Karpas-422 (cell line): ENCODE results near the gene TMPRSS2. TPM values are rescaled to one million over a fixed set of nuclear protein-coding genes. Genes with fewer than 3 reads are reported as not detected.

ENCODE experiments used
- DNase-seq: peaks from one replicate; pipeline ENCODE4 v3.0.0-alpha.2; 2015
- H2AFZ ChIP-seq: fragments of 200-600 bp; sonication (generic); 2 replicates; pipeline ENCODE4 v1.6.1; 2014; ENCODE audit warnings: antibody characterized with exemption, low read length, mixed read lengths
- H3K27ac ChIP-seq: fragments of 200-600 bp; sonication (generic); 2 replicates; pipeline ENCODE4 v1.5.1; 2014; ENCODE audit warnings: mild to moderate bottlenecking, low read length, moderate library complexity
- H3K27me3 ChIP-seq: fragments of 200-600 bp; sonication (generic); 2 replicates; pipeline ENCODE4 v1.6.1; 2014; ENCODE audit warnings: low read length, mixed read lengths
- H3K36me3 ChIP-seq: fragments of 200-600 bp; sonication (generic); 2 replicates; pipeline ENCODE4 v1.6.1; 2014; ENCODE audit warnings: low read length, mixed read lengths; ENCODE audit not compliant: insufficient read depth
- H3K4me1 ChIP-seq: fragments of 200-600 bp; sonication (generic); 2 replicates; pipeline ENCODE4 v1.6.1; 2014; ENCODE audit warnings: mild to moderate bottlenecking, low read length, mixed read lengths
- H3K4me2 ChIP-seq: fragments of 200-600 bp; sonication (generic); 2 replicates; pipeline ENCODE4 v1.6.1; 2014; ENCODE audit warnings: low read length, low read depth, mild to moderate bottlenecking; ENCODE audit not compliant: poor library complexity, severe bottlenecking
- H3K4me3 ChIP-seq: fragments of 200-600 bp; sonication (generic); 2 replicates; pipeline ENCODE4 v1.5.1; 2014; ENCODE audit warnings: mild to moderate bottlenecking, antibody characterized with exemption, low read length, mixed read lengths
- H3K79me2 ChIP-seq: fragments of 200-600 bp; sonication (generic); 2 replicates; pipeline ENCODE4 v1.6.1; 2014; ENCODE audit warnings: mild to moderate bottlenecking, low read length, mixed read lengths
- H3K9ac ChIP-seq: fragments of 200-600 bp; sonication (generic); 2 replicates; pipeline ENCODE4 v1.6.0; 2014; ENCODE audit warnings: low read length
- H3K9me2 ChIP-seq: fragments of 200-600 bp; sonication (generic), shearing (Covaris generic); replicated peaks from 2 replicates; pipeline ENCODE4 v1.6.0; 2014; ENCODE audit warnings: mild to moderate bottlenecking, low read length, moderate library complexity; ENCODE audit not compliant: insufficient read depth
- H3K9me3 ChIP-seq: fragments of 300-700, 200-600 bp; sonication (generic); 2 replicates; pipeline ENCODE4 v1.6.1; 2014; ENCODE audit warnings: low read length, mixed read lengths
- H4K20me1 ChIP-seq: fragments of 200-600 bp; sonication (generic); 2 replicates; pipeline ENCODE4 v1.6.1; 2014; ENCODE audit warnings: mild to moderate bottlenecking, antibody characterized with exemption, low read length, low read depth; ENCODE audit not compliant: insufficient read depth
- total RNA-seq: library from RNA; depleted of rRNA; stranded (reverse); fragments of >200 nt; shearing (Covaris generic); gene quantifications from 2 replicates; pipeline ENCODE4 v1.2.3, GENCODE V29; 2014; ENCODE audit warnings: low replicate concordance

The TMPRSS2 gene
- total RNA-seq, 1 experiment from 2014 or later = not detected

DNA sequence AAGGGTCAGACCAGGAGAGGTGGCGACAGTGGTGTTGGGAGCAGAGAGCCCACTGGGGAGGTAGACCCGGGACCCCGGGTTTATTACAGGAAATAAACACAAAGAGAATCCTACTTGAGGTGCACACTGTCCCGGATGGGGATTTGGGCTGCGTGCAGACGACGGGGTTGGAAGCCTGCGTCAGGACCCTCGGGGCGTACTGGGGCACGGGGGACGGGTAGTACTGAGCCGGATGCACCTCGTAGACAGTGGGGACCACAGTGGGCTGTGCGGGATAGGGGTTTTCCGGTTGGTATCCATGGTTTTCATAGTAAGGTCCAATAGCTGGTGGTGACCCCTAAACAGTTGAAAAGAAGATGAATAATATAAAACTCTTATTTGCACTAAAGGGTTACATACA is 13.7 kb downstream of the TMPRSS2 start:
- no peaks in the 10 kb centered on the region for H3K27me3 ChIP-seq

DNA sequence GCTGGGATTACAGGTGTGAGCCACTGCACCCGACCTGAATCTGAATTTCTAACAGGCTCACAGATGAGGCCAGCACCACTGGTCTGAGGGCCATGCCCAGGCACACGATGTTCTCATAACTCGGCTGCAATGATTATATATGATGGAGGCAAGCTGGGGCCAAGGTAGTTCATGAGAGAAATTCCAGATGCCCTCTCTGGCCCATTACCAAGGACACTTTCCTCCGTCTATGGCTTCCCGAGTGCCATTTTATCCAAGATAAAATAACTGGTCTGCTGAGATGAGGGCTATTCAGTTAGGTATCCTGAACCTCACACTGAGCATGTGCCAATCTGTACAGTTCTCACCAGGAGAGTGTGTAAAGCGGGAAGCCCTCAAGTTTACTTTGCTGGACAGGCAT is 16.5 kb downstream of the TMPRSS2 start:
- no peak overlapping the region for H3K4me3 ChIP-seq
- no peaks in the 10 kb centered on the region for H3K36me3 ChIP-seq
- no peaks in the 10 kb centered on the region for H3K4me1 ChIP-seq
- no peak overlapping the region for H3K27ac ChIP-seq
- no peaks in the 10 kb centered on the region for H4K20me1 ChIP-seq
- H3K9ac ChIP-seq = no peak overlapping the region
- no peaks in the 10 kb centered on the region for H3K9me3 ChIP-seq
- H2AFZ ChIP-seq = no peak overlapping the region
- no peaks in the 10 kb centered on the region for H3K79me2 ChIP-seq
- no peaks in the 10 kb centered on the region for H3K27me3 ChIP-seq
- DNase-seq = no peak
- H3K4me2 ChIP-seq = no peak overlapping the region
- no peaks in the 10 kb centered on the region for H3K9me2 ChIP-seq

More for the DNA sequence above, 13.7 kb downstream of the TMPRSS2 start:
- no peak overlapping the region for H3K4me3 ChIP-seq
- H3K4me1 ChIP-seq = no peaks in the 10 kb centered on the region
- no peak overlapping the region for H3K27ac ChIP-seq
- H3K9me3 ChIP-seq = no peaks in the 10 kb centered on the region
- H3K9me2 ChIP-seq = no peaks in the 10 kb centered on the region
- no peaks in the 10 kb centered on the region for H3K79me2 ChIP-seq
- no peaks in the 10 kb centered on the region for H4K20me1 ChIP-seq
- DNase-seq = no peak
- H3K4me2 ChIP-seq = no peak overlapping the region
- H3K9ac ChIP-seq = no peak overlapping the region
- H3K36me3 ChIP-seq = no peaks in the 10 kb centered on the region
- H2AFZ ChIP-seq = no peak overlapping the region

DNA sequence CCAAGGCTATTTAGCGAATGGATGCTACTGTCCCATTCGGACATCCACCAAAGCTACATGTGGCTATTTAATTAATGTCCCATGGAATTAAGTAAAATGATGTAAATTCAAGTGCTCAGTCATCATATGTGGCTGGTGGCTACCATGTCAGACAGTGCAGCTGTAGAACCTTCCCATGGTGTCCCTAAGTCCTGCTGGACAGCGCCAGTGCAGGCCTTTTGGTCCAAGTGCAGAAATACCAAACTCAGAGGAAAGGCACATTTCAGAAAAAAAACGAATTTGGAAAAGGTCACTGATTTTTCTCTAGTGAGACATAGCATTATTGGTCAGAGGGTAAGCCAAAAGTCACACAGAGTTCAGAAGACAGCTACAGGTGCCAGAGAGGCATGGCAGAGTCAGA is 17.6 kb downstream of the TMPRSS2 start:
- H3K4me2 ChIP-seq = no peak overlapping the region
- H2AFZ ChIP-seq = no peak overlapping the region
- no peaks in the 10 kb centered on the region for H3K9me2 ChIP-seq
- H3K36me3 ChIP-seq = no peaks in the 10 kb centered on the region
- no peaks in the 10 kb centered on the region for H3K79me2 ChIP-seq
- no peak overlapping the region for H3K4me3 ChIP-seq
- H3K27ac ChIP-seq = no peak overlapping the region
- no peak for DNase-seq
- no peaks in the 10 kb centered on the region for H3K4me1 ChIP-seq
- H3K9me3 ChIP-seq = no peaks in the 10 kb centered on the region
- H4K20me1 ChIP-seq = no peaks in the 10 kb centered on the region
- H3K9ac ChIP-seq = no peak overlapping the region
- no peaks in the 10 kb centered on the region for H3K27me3 ChIP-seq

DNA sequence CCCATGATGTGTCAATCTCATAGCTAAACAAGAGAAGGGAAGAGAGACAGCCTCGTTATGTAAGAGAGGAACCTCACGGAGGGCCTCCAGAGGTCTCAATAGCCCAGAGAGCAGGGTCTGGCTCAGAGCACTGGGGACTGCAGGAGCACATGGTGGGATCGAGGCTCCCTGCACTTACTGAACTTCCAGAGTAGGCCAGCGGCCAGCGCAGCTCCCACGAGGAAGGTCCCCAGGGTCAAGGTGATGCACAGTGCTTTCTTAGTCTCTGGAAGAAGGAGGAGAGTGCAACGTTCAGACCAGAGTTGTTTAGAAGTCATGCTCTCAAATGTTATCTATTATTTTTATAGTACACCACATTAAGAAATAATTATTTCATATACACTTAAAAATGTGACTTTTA is 18.6 kb downstream of the TMPRSS2 start:
- DNase-seq = no peak
- no peaks in the 10 kb centered on the region for H3K9me3 ChIP-seq
- no peaks in the 10 kb centered on the region for H3K36me3 ChIP-seq
- H4K20me1 ChIP-seq = no peaks in the 10 kb centered on the region
- H3K27me3 ChIP-seq = no peaks in the 10 kb centered on the region
- no peak overlapping the region for H3K27ac ChIP-seq
- no peak overlapping the region for H3K9ac ChIP-seq
- no peaks in the 10 kb centered on the region for H3K9me2 ChIP-seq
- H3K4me2 ChIP-seq = no peak overlapping the region
- H3K4me3 ChIP-seq = no peak overlapping the region
- H3K79me2 ChIP-seq = no peaks in the 10 kb centered on the region
- H2AFZ ChIP-seq = no peak overlapping the region
- H3K4me1 ChIP-seq = no peaks in the 10 kb centered on the region

DNA sequence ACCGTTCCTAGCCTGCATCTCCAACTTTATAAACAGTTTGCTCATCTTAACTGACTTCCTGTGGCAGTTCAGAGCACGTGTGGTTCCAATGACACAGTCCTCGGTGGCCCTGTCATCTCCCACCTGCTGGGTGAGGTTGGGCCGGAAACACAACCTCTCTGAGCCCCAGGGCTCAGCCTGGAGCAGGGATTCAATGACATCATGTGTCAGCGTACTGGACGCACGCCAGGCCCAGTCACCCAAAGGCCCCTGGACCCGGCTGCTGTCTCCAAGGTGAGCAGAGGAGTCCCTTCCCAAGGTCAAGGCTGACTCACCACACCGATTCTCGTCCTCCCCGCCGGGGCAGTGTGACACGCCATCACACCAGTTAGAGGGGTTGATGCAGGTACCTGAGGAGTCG is 19.9 kb downstream of the TMPRSS2 start:
- Histone ChIP-seq H3K9ac (no peak overlapping the region), H4K20me1 (no peaks in the 10 kb centered on the region), H3K27me3 (no peaks in the 10 kb centered on the region), H3K4me1 (no peaks in the 10 kb centered on the region), H3K36me3 (no peaks in the 10 kb centered on the region), H3K79me2 (no peaks in the 10 kb centered on the region), H3K4me2 (no peak overlapping the region), H3K9me2 (no peaks in the 10 kb centered on the region), H3K9me3 (no peaks in the 10 kb centered on the region), H2AFZ (no peak overlapping the region), H3K27ac (no peak overlapping the region), H3K4me3 (no peak overlapping the region)
- no peak for DNase-seq

DNA sequence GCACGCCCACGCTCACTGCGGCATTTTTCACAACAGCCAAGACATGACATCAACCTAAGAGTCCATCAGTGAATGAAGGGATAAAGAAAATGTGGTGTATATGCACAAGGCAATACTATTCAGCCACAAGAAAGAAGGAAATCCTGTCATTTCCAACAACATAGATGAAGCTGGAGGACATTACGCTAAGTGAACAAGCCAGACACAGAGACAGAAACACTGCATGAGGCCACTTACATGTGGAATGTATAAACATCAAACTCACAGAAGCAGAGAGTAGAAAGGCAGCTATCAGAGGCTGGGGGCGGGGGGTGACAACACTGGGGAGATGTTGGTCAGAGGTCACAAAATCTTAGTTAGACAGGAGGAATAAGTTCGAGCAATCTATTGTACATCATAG is 20.9 kb downstream of the TMPRSS2 start:
- no peaks in the 10 kb centered on the region for H3K4me1 ChIP-seq
- no peaks in the 10 kb centered on the region for H3K27me3 ChIP-seq
- no peaks in the 10 kb centered on the region for H4K20me1 ChIP-seq
- H3K27ac ChIP-seq = no peak overlapping the region
- H3K9ac ChIP-seq = no peak overlapping the region
- no peaks in the 10 kb centered on the region for H3K79me2 ChIP-seq
- H3K9me3 ChIP-seq = no peaks in the 10 kb centered on the region
- H3K9me2 ChIP-seq = no peaks in the 10 kb centered on the region
- H3K4me3 ChIP-seq = no peak overlapping the region
- H3K4me2 ChIP-seq = no peak overlapping the region
- no peak overlapping the region for H2AFZ ChIP-seq
- H3K36me3 ChIP-seq = no peaks in the 10 kb centered on the region
- DNase-seq = no peak

DNA sequence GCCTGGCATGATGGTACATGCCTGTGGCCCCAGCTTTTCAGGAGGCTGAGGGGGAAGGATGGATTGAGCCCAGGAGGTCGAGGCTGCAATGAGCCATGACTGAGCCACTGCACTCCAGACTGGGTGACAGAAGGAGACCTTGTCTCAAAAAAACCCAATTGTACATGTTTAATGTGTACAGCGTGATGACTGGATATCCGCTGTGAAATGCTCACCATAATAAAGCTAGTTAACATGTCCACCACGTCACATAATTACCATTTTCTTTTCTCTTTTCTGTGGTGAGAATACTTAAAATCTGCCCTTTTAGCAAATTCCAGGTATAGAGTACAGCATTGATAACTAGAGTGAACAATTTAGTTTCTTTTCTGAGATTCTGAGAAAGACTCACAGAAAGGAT is 24.0 kb downstream of the TMPRSS2 start:
- Histone ChIP-seq H2AFZ (no peak overlapping the region), H3K4me1 (no peaks in the 10 kb centered on the region), H3K9me2 (no peaks in the 10 kb centered on the region), H3K36me3 (no peaks in the 10 kb centered on the region), H3K9ac (no peak overlapping the region), H4K20me1 (0 out of 2 replicates have a peak, but pooled peaks cover 2% of the 10 kb centered on the region), H3K27ac (no peak overlapping the region), H3K4me2 (no peak overlapping the region), H3K9me3 (no peaks in the 10 kb centered on the region), H3K27me3 (no peaks in the 10 kb centered on the region), H3K4me3 (no peak overlapping the region), H3K79me2 (no peaks in the 10 kb centered on the region)
- DNase-seq = no peak

DNA sequence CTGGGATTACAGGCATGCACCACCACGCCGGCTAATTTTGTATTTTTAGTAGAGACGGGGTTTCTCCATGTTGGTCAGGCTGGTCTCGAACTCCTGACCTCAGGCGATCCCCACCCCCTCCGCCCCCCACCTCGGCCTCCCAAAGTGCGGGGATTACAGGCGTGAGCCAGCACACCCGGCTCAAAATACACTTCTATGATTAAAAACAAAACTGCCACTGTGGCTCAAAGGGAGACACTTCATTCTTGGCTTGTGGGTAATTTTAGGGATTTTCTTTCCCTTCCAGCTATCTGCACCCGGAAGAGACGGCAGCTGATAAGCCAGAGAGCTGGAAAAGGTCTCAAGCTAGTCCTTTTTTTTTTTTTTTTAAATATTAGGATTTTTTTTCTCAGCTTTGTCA is 24.5 kb downstream of the TMPRSS2 start:
- no peak overlapping the region for H3K27ac ChIP-seq
- H3K27me3 ChIP-seq = no peaks in the 10 kb centered on the region
- no peaks in the 10 kb centered on the region for H3K4me1 ChIP-seq
- no peak for DNase-seq
- no peak overlapping the region for H3K4me2 ChIP-seq
- no peak overlapping the region for H3K9ac ChIP-seq
- H3K9me3 ChIP-seq = no peaks in the 10 kb centered on the region
- no peaks in the 10 kb centered on the region for H3K36me3 ChIP-seq
- H3K79me2 ChIP-seq = no peaks in the 10 kb centered on the region
- H3K9me2 ChIP-seq = no peaks in the 10 kb centered on the region
- H3K4me3 ChIP-seq = no peak overlapping the region
- 0 out of 2 replicates have a peak, but pooled peaks cover 3% of the 10 kb centered on the region for H4K20me1 ChIP-seq
- H2AFZ ChIP-seq = no peak overlapping the region

DNA sequence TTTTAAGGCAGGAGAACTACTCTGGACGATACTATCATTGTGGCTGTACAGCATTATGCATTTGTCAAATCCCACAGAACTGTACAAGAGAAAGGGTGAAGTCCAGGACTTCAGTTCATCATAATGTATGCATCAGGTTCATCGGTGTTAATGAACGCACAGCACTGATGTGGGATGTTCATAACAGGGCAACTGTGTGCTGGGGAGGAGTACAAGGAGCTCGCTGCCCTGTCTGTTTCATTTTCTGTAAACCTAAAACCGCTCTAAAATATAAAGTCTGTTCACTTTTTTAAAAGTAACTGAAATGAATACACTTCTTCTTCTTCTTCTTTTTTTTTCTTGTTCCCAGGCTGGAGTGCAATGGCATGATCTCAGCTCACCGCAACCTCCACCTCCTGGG is 25.0 kb downstream of the TMPRSS2 start:
- DNase-seq = no peak
- H3K27ac ChIP-seq = no peak overlapping the region
- H3K79me2 ChIP-seq = no peaks in the 10 kb centered on the region
- H4K20me1 ChIP-seq = 0 out of 2 replicates have a peak, but pooled peaks cover 3% of the 10 kb centered on the region
- no peaks in the 10 kb centered on the region for H3K27me3 ChIP-seq
- no peak overlapping the region for H2AFZ ChIP-seq
- no peak overlapping the region for H3K9ac ChIP-seq
- H3K4me1 ChIP-seq = no peaks in the 10 kb centered on the region
- no peak overlapping the region for H3K4me2 ChIP-seq
- no peaks in the 10 kb centered on the region for H3K9me3 ChIP-seq
- no peak overlapping the region for H3K4me3 ChIP-seq
- H3K9me2 ChIP-seq = no peaks in the 10 kb centered on the region
- H3K36me3 ChIP-seq = no peaks in the 10 kb centered on the region
